ENCODE results near the gene PRSS36.

- TF ChIP-seq CTCF (conservative IDR thresholded peaks at IDR 0.05) (no peak), EZH2 (IDR thresholded peaks at IDR 0.05; ENCODE audit: low read depth) (no peak)
Measured at GRCh38 chr16:31149894-31150890, at the start of gene PRSS36.

Measured in PC-9 (cell line).